Measurements from ENCODE around the gene DSCAM. TPM values are rescaled to one million over a fixed set of nuclear protein-coding genes. Genes with fewer than 3 reads are reported as not detected.

The DSCAM gene
- total RNA-seq, 2 experiments from 2014 or later: not detected

GRCh38 chr21:40153351-40153750 lies 693.6 kb downstream of the DSCAM start:
- Mint-ChIP-seq H3K9me3 (no peaks in the 10 kb centered on the region), H3K4me3 (no peak overlapping the region), H3K4me1 (ENCODE audit: low read depth) (no peaks in the 10 kb centered on the region), H3K27ac (no peak overlapping the region), H3K36me3 (no peaks in the 10 kb centered on the region), H3K27me3 (no peaks in the 10 kb centered on the region)
- DNase-seq: no peak
- CTCF ChIA-PET: interaction anchor here (0.6 kb wide), 1 partner anchor 9 kb away, joined by 3 read pairs; no protein-coding TSS in a partner anchor
- POLR2A ChIA-PET: no interaction called here
- intact Hi-C loops (cut with micrococcal nuclease): no loop called here

GRCh38 chr21:40152476-40152875 lies 694.5 kb downstream of the DSCAM start:
- Mint-ChIP-seq H3K27ac (no peak overlapping the region), H3K4me3 (no peak overlapping the region), H3K27me3 (no peaks in the 10 kb centered on the region), H3K4me1 (ENCODE audit: low read depth) (no peaks in the 10 kb centered on the region), H3K9me3 (no peaks in the 10 kb centered on the region), H3K36me3 (no peaks in the 10 kb centered on the region)
- intact Hi-C loops (cut with micrococcal nuclease): no loop called here
- no peak for DNase-seq
- ChIA-PET CTCF (no interaction called here), POLR2A (no interaction called here)

DNA sequence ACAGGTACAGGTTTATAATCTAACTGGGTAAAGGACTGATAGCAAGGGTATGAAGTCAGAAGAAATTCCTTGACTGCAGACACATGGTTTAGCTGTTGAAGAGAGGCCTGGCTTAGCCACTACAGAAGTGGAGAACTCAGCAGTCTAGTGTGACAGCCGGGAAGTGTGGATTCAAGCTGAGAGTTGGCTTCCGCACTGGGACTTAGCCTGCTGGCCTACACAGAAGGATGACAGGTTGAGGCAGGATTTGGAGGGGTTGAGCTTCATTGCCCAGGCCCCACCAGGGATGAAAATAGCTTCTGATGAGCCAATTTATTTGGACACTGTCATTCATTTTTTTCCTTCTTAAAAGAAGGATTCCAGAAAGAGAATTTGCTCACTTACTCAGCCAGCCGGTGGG lies 695.3 kb downstream of the DSCAM start:
- H3K9me3 Mint-ChIP-seq: no peaks in the 10 kb centered on the region
- CTCF ChIA-PET: no interaction called here
- DNase-seq: no peak
- H3K4me3 Mint-ChIP-seq: no peak overlapping the region
- intact Hi-C loops (cut with micrococcal nuclease): no loop called here
- POLR2A ChIA-PET: no interaction called here
- H3K4me1 Mint-ChIP-seq (ENCODE audit: low read depth): no peaks in the 10 kb centered on the region
- no peaks in the 10 kb centered on the region for H3K27me3 Mint-ChIP-seq
- no peaks in the 10 kb centered on the region for H3K36me3 Mint-ChIP-seq
- H3K27ac Mint-ChIP-seq: no peak overlapping the region

- no peak for DNase-seq
- H3K27me3 Mint-ChIP-seq: no peaks in the 10 kb centered on the region
- intact Hi-C loops (cut with micrococcal nuclease): loop anchor here (10.0 kb wide), 1 partner anchor 238 kb away; no protein-coding TSS in a partner anchor
- no peaks in the 10 kb centered on the region for H3K9me3 Mint-ChIP-seq
- no peak overlapping the region for H3K4me3 Mint-ChIP-seq
- no peak overlapping the region for H3K27ac Mint-ChIP-seq
- H3K4me1 Mint-ChIP-seq (ENCODE audit: low read depth): no peaks in the 10 kb centered on the region
- POLR2A ChIA-PET: no interaction called here
- CTCF ChIA-PET: no interaction called here
- H3K36me3 Mint-ChIP-seq: no peaks in the 10 kb centered on the region
Measured at GRCh38 chr21:40146216-40146837, 700.6 kb downstream of the DSCAM start.

DNA sequence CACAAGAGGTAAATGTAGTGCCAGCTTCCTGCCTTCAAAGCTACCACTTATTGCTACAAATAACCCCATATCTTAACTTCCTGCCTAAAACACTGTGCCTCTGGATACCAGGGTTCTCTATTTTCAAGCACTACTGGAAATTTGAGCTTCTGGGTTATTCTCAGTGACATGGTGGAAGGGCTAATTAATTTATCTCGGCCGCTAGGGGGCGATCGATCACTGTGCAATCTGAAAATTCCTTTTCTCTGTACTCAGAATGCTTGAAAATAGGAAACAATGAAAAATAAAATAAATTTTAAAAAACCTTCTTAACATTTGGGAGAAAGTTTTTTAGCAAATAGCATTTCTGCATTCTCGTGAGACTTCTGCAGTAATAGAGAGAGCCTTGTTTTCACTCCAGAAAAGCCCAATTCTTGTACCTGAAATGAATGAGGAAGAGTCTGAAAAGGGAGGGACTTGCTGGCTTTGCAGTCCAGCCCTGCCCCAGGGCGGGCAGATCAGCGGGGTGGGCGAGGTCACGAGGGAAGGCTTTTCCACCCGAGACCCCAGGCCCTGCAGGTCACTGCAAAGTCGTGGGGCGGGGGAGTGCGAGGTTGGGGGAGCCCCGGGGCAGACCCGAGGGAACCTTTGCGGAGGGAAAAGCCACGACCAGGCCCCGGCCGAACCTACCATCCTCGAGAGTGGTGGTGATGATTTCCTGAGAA lies 703.0 kb downstream of the DSCAM start:
- DNase-seq: peak; percentile 47
- intact Hi-C loops (cut with micrococcal nuclease): loop anchor here (5.0 to 10.0 kb wide), 2 partner anchors 241 to 923 kb away; no protein-coding TSS in a partner anchor
- no peaks in the 10 kb centered on the region for H3K27me3 Mint-ChIP-seq
- ChIA-PET POLR2A (no interaction called here), CTCF (interaction anchor here (0.7 to 1.1 kb wide), 8 partner anchors 9 to 1422 kb away, joined by 3 to 4 read pairs (median 3); no protein-coding TSS in a partner anchor)
- H3K9me3 Mint-ChIP-seq: no peaks in the 10 kb centered on the region
- no peak overlapping the region for H3K27ac Mint-ChIP-seq
- no peaks in the 10 kb centered on the region for H3K4me1 Mint-ChIP-seq (ENCODE audit: low read depth)
- H3K4me3 Mint-ChIP-seq: no peak overlapping the region
- no peaks in the 10 kb centered on the region for H3K36me3 Mint-ChIP-seq

- no peaks in the 10 kb centered on the region for H3K27me3 Mint-ChIP-seq
- no peaks in the 10 kb centered on the region for H3K4me1 Mint-ChIP-seq (ENCODE audit: low read depth)
- no peaks in the 10 kb centered on the region for H3K36me3 Mint-ChIP-seq
- intact Hi-C loops (cut with micrococcal nuclease): loop anchor here (5.0 to 10.0 kb wide), 2 partner anchors 243 to 926 kb away; no protein-coding TSS in a partner anchor
- DNase-seq: no peak
- H3K4me3 Mint-ChIP-seq: no peak overlapping the region
- no peaks in the 10 kb centered on the region for H3K9me3 Mint-ChIP-seq
- H3K27ac Mint-ChIP-seq: no peak overlapping the region
- ChIA-PET CTCF (no interaction called here), POLR2A (no interaction called here)
Measured at GRCh38 chr21:40141621-40142020, 705.3 kb downstream of the DSCAM start.

GRCh38 chr21:40140675-40141074 lies 706.3 kb downstream of the DSCAM start:
- Mint-ChIP-seq H3K4me1 (ENCODE audit: low read depth) (no peaks in the 10 kb centered on the region), H3K27ac (no peak overlapping the region), H3K36me3 (no peaks in the 10 kb centered on the region), H3K9me3 (no peaks in the 10 kb centered on the region), H3K27me3 (no peaks in the 10 kb centered on the region), H3K4me3 (no peak overlapping the region)
- intact Hi-C loops (cut with micrococcal nuclease): loop anchor here (5.0 to 10.0 kb wide), 2 partner anchors 244 to 927 kb away; no protein-coding TSS in a partner anchor
- CTCF ChIA-PET: no interaction called here
- POLR2A ChIA-PET: no interaction called here
- DNase-seq: no peak

GRCh38 chr21:40139636-40140035 lies 707.3 kb downstream of the DSCAM start:
- intact Hi-C loops (cut with micrococcal nuclease): loop anchor here (5.0 to 10.0 kb wide), 2 partner anchors 245 to 928 kb away; no protein-coding TSS in a partner anchor
- Mint-ChIP-seq H3K9me3 (no peaks in the 10 kb centered on the region), H3K4me3 (no peak overlapping the region), H3K4me1 (ENCODE audit: low read depth) (no peaks in the 10 kb centered on the region), H3K36me3 (no peaks in the 10 kb centered on the region), H3K27ac (no peak overlapping the region), H3K27me3 (no peaks in the 10 kb centered on the region)
- no peak for DNase-seq
- POLR2A ChIA-PET: no interaction called here
- CTCF ChIA-PET: no interaction called here

DNA sequence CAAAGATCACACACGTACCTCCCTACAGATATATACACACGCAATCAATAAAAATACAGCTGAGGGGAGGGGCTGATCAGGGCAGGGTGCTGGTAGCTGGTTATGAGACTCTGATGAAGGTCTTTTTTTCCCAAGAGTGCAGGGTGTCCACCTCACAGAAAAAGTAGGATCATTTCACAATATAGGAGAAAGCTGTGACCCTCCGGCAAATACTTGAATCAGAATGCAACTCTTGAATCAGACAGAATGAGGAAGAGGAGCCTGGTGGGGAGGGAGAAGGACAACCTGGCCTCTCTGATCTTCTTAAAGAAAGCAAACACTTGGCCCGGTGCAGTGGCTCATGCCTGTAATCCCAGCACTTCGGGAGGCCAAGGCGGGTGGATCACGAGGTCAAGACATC lies 710.4 kb downstream of the DSCAM start:
- Mint-ChIP-seq H3K4me3 (no peak overlapping the region), H3K9me3 (no peaks in the 10 kb centered on the region), H3K27me3 (no peaks in the 10 kb centered on the region), H3K36me3 (no peaks in the 10 kb centered on the region), H3K4me1 (ENCODE audit: low read depth) (no peaks in the 10 kb centered on the region), H3K27ac (no peak overlapping the region)
- CTCF ChIA-PET: no interaction called here
- DNase-seq: no peak
- intact Hi-C loops (cut with micrococcal nuclease): no loop called here
- POLR2A ChIA-PET: no interaction called here

DNA sequence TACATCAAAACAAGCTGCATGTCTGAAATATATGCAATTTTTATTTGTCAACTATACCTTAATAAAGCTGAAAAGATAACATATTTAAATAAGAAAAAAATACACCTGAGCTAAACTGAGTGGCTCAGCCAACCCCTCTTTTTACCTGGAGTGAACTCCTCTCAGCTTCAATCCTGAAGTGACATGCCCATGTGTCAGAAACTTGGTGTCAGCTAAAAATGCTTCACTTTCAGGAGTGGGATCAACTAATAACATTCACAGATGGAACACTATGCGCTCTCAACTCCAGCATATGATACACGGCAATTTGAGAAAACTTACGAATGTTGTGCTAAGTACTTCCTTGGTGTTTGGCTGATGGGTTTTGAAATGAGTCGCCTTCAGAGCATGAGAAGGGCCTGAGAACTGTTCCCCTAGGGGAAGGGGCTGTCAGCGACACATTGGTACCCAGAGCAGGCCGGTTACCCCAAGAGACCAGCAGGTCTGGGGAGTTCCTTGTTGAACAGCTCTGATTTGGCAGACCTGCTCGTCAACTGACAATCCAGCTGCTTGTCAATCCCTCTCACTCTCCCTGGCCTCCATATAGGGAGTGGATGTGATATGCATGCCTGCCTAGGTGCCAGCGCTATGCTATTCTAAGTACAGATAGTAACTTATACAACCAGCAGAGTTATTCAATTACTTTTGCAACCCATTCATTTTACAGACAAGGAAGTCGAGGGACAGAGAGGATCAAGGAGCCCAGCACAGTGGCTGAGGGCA lies 712.0 kb downstream of the DSCAM start:
- no peak overlapping the region for H3K27ac Mint-ChIP-seq
- ChIA-PET POLR2A (no interaction called here), CTCF (interaction anchor here (1.3 kb wide), 1 partner anchor 9 kb away, joined by 3 read pairs; no protein-coding TSS in a partner anchor)
- H3K9me3 Mint-ChIP-seq: no peaks in the 10 kb centered on the region
- no peak overlapping the region for H3K4me3 Mint-ChIP-seq
- DNase-seq: no peak
- no peaks in the 10 kb centered on the region for H3K4me1 Mint-ChIP-seq (ENCODE audit: low read depth)
- intact Hi-C loops (cut with micrococcal nuclease): no loop called here
- H3K36me3 Mint-ChIP-seq: no peaks in the 10 kb centered on the region
- no peaks in the 10 kb centered on the region for H3K27me3 Mint-ChIP-seq

- Mint-ChIP-seq H3K4me3 (no peak overlapping the region), H3K27me3 (no peaks in the 10 kb centered on the region), H3K9me3 (peaks cover 7% of the 10 kb centered on the region), H3K4me1 (ENCODE audit: low read depth) (no peaks in the 10 kb centered on the region), H3K36me3 (no peaks in the 10 kb centered on the region), H3K27ac (no peak overlapping the region)
- POLR2A ChIA-PET: no interaction called here
- CTCF ChIA-PET: no interaction called here
- intact Hi-C loops (cut with micrococcal nuclease): no loop called here
- no peak for DNase-seq
Measured at GRCh38 chr21:40130476-40130875, 716.5 kb downstream of the DSCAM start.

DNA sequence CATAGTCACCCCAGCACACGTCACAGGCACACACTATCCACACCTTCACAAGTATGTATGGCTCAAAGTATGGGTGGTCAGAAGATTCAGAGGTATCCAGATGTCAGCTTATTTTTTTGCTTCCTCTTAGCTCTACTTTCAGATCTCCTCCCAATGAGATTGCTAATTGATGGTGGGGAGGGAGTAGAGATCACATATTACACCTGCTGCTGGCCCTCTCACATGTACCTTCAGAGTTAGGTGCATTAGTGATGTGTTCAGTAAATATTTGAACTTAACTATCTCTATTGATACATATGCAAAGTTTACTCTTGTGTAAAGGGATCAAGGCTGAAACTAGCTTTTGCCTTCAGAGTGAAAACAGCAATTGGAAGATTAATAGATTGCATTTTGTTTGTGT lies 717.1 kb downstream of the DSCAM start:
- no peak overlapping the region for H3K4me3 Mint-ChIP-seq

More for the DNA sequence above, 717.1 kb downstream of the DSCAM start:
- H3K36me3 Mint-ChIP-seq: no peaks in the 10 kb centered on the region
- H3K27ac Mint-ChIP-seq: no peak overlapping the region
- H3K9me3 Mint-ChIP-seq: peaks cover 7% of the 10 kb centered on the region
- H3K27me3 Mint-ChIP-seq: no peaks in the 10 kb centered on the region
- ChIA-PET POLR2A (no interaction called here), CTCF (no interaction called here)
- intact Hi-C loops (cut with micrococcal nuclease): no loop called here
- no peaks in the 10 kb centered on the region for H3K4me1 Mint-ChIP-seq (ENCODE audit: low read depth)
- DNase-seq: no peak

Data from activated CD4-positive, alpha-beta memory T cell treated with anti-CD3 and anti-CD28 coated beads for 36 hours (primary cell).